HFF-Myc (cell line): ENCODE measurements around the gene ABLIM2.

ENCODE experiments used
- DNase-seq: peaks from one replicate; pipeline ENCODE4 v3.0.0-alpha.2; 2011; ENCODE audit warnings: low read depth; ENCODE audit errors: extremely low read depth
- H3K4me3 ChIP-seq: replicated peaks from 2 replicates; pipeline ENCODE4 v1.5.1; 2011; ENCODE audit warnings: low read depth, mild to moderate bottlenecking, control low read depth, low read length
- CTCF ChIP-seq: IDR thresholded peaks from 2 replicates; pipeline ENCODE4 v1.5.1; 2012; ENCODE audit warnings: mild to moderate bottlenecking, low read depth, low read length, control low read depth; ENCODE audit errors: missing control alignments

ABLIM2 gene

GRCh38 chr4:8110071-8110986 lies 48.3 kb downstream of the ABLIM2 start:
- DNase-seq = no peak
- peak; percentile 24 for TF ChIP-seq CTCF

GRCh38 chr4:8109406-8110065 lies 49.1 kb downstream of the ABLIM2 start:
- H3K4me3 ChIP-seq = no peak overlapping the region
- TF ChIP-seq CTCF = no peak

More at GRCh38 chr4:8110071-8110986, 48.3 kb downstream of the ABLIM2 start:
- no peak overlapping the region for H3K4me3 ChIP-seq

GRCh38 chr4:8108991-8109390 lies 49.6 kb downstream of the ABLIM2 start:
- H3K4me3 ChIP-seq = no peak overlapping the region
- TF ChIP-seq CTCF = no peak
- no peak for DNase-seq

More at GRCh38 chr4:8109406-8110065, 49.1 kb downstream of the ABLIM2 start:
- DNase-seq = no peak

- H3K4me3 ChIP-seq = no peak overlapping the region
- TF ChIP-seq CTCF = no peak
- DNase-seq = no peak
These were observed 50.4 kb downstream of the ABLIM2 start for GRCh38 chr4:8108261-8108660.

GRCh38 chr4:8107146-8107657 lies 51.4 kb downstream of the ABLIM2 start:
- DNase-seq = no peak
- no peak for TF ChIP-seq CTCF
- H3K4me3 ChIP-seq = no peak overlapping the region

GRCh38 chr4:8106451-8107025 lies 52.1 kb downstream of the ABLIM2 start:
- DNase-seq = no peak
- no peak overlapping the region for H3K4me3 ChIP-seq
- TF ChIP-seq CTCF = no peak
